ENCODE measurements around the gene TBC1D1. TPM values are rescaled to one million over a fixed set of nuclear protein-coding genes. Genes with fewer than 3 reads are reported as not detected.

TBC1D1 gene
- total RNA-seq, 2 experiments from 2014 or later, result 40.7 to 46.5 TPM

DNA sequence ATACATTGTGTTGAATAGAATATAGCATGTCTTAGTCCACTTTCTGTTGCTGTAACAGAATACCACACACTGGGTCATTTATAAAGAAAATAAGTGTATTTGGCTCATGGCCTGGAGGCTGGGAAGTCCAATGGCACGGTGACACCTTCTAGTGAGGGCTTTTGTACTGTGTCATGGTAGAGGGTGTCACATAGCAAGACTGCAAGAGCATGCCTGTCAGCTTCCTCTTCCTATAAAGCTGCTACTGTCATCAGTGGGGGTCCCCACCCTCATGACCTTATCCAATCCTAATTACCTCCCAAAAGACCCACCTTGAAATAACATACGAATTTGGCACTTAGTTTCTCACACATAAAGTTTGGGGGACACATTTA is 262.5 kb downstream of the TBC1D1 start:
- H3K27me3 ChIP-seq (ENCODE audit: control insufficient read depth in 1 of 2, insufficient read depth in 2 of 2, low read length in 2 of 2), result no peaks in the 10 kb centered on the region
- H3K9me3 Mint-ChIP-seq, result no peaks in the 10 kb centered on the region
- TF ChIP-seq, protein P1, sequence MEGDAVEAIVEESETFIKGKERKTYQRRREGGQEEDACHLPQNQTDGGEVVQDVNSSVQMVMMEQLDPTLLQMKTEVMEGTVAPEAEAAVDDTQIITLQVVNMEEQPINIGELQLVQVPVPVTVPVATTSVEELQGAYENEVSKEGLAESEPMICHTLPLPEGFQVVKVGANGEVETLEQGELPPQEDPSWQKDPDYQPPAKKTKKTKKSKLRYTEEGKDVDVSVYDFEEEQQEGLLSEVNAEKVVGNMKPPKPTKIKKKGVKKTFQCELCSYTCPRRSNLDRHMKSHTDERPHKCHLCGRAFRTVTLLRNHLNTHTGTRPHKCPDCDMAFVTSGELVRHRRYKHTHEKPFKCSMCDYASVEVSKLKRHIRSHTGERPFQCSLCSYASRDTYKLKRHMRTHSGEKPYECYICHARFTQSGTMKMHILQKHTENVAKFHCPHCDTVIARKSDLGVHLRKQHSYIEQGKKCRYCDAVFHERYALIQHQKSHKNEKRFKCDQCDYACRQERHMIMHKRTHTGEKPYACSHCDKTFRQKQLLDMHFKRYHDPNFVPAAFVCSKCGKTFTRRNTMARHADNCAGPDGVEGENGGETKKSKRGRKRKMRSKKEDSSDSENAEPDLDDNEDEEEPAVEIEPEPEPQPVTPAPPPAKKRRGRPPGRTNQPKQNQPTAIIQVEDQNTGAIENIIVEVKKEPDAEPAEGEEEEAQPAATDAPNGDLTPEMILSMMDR (IDR thresholded peaks at IDR 0.05), result no peak
- H3K4me1 ChIP-seq (ENCODE audit: insufficient read depth, low read length), result peaks cover 41% of the 10 kb centered on the region
- H3K27ac Mint-ChIP-seq, result no peak overlapping the region
- POLR2A ChIA-PET, result no interaction called here
- no peak overlapping the region for H3K4me3 Mint-ChIP-seq
- no peaks in the 10 kb centered on the region for H3K9me3 ChIP-seq (ENCODE audit: control insufficient read depth in 1 of 2, insufficient read depth in 1 of 2, low read length in 2 of 2)
- no peak overlapping the region for H3K4me3 ChIP-seq (ENCODE audit: low read length)
- H3K4me1 Mint-ChIP-seq (ENCODE audit: low read depth), result peaks cover 48% of the 10 kb centered on the region
- H3K27me3 Mint-ChIP-seq, result no peaks in the 10 kb centered on the region
- no peaks in the 10 kb centered on the region for H3K36me3 Mint-ChIP-seq (ENCODE audit: low read depth)
- no peak overlapping the region for H3K27ac ChIP-seq (ENCODE audit: low read depth in 1 of 2, low read length in 2 of 2)
- intact Hi-C loops (cut with DNase I, micrococcal nuclease), result no loop called here
- ATAC-seq (ENCODE audit: poor library complexity), result no peak
- DNase-seq, result peak in 2 of 14 experiments; percentile 22 to 31
- no peaks in the 10 kb centered on the region for H3K36me3 ChIP-seq (ENCODE audit: insufficient read depth, low read length)
- CTCF ChIA-PET, result interaction anchor here (1.1 to 2.0 kb wide), 2 partner anchors 26 to 41 kb away, joined by 3 to 5 read pairs; no protein-coding TSS in a partner anchor

GRCh38 chr4:38154252-38154651 is 263.4 kb downstream of the TBC1D1 start:
- H3K4me1 Mint-ChIP-seq (ENCODE audit: low read depth), result peaks cover 54% of the 10 kb centered on the region
- no peaks in the 10 kb centered on the region for H3K27me3 Mint-ChIP-seq
- POLR2A ChIA-PET, result interaction anchor here (1.8 kb wide), 1 partner anchor 23 kb away, joined by 8 read pairs; no protein-coding TSS in a partner anchor
- DNase-seq (peak in 2 of 14 experiments; percentile 8 to 20), ATAC-seq (ENCODE audit: poor library complexity) (no peak)
- no peaks in the 10 kb centered on the region for H3K36me3 Mint-ChIP-seq (ENCODE audit: low read depth)
- CTCF ChIA-PET, result interaction anchor here (1.1 to 2.0 kb wide), 2 partner anchors 25 to 42 kb away, joined by 3 to 5 read pairs; no protein-coding TSS in a partner anchor
- H3K4me3 ChIP-seq (ENCODE audit: low read length), result no peak overlapping the region
- H3K9me3 Mint-ChIP-seq, result no peaks in the 10 kb centered on the region
- TF ChIP-seq, protein P1 (IDR thresholded peaks at IDR 0.05), result no peak
- no peaks in the 10 kb centered on the region for H3K36me3 ChIP-seq (ENCODE audit: insufficient read depth, low read length)
- no peak overlapping the region for H3K27ac Mint-ChIP-seq
- peak overlapping the region; percentile 35 for H3K4me3 Mint-ChIP-seq
- no peak overlapping the region for H3K27ac ChIP-seq (ENCODE audit: low read depth in 1 of 2, low read length in 2 of 2)
- no peaks in the 10 kb centered on the region for H3K27me3 ChIP-seq (ENCODE audit: control insufficient read depth in 1 of 2, insufficient read depth in 2 of 2, low read length in 2 of 2)
- intact Hi-C loops (cut with DNase I, micrococcal nuclease), result loop anchor here in 1 of 2 experiments (2.0 kb wide), 1 partner anchor 23 kb away; no protein-coding TSS in a partner anchor
- no peaks in the 10 kb centered on the region for H3K9me3 ChIP-seq (ENCODE audit: control insufficient read depth in 1 of 2, insufficient read depth in 1 of 2, low read length in 2 of 2)
- H3K4me1 ChIP-seq (ENCODE audit: insufficient read depth, low read length), result peaks cover 41% of the 10 kb centered on the region

DNA sequence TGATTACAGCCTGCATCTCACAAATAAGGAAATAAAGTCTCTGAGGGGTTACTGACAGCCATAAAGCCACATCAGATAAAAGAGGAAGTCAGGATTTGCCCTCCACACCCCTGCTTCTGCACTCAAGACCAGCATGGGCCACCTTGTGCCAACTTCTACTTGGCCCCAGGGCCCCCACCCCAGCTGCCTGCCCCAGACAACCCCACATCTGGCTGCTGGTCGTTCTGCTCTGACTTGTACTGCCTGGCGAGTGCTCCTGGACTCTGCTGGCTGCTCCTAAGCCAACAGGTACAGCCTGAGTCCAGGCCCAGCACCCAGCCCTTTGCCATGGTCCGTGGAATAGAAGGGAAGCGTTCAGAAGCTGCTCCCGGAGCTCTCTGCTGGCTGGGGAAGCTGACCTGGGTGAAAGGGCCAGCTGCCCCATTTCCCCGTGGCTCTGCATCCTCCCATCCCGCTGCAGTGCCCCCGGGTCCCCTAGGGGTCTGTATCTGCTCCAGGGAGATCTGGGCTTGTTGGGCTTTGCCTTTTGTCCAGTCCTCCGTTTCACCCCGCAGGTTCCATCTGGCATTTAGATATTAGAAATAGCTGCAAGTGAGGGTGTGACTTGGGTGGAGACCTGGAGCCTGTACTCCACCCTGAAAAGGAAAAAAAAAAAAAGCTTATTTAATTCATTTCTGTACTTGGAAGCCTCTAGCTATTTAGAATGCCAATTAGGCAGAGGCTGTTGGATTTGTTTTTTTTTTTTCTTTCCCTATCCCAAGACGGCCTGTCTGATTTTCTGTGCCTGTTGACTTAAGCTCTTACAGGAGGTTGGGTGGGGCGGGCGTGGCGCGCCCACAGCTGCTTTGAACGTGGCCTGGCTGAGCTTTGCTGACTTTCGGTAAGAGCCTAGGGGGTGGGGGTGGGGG is 264.1 kb downstream of the TBC1D1 start:
- H3K4me1 ChIP-seq (ENCODE audit: insufficient read depth, low read length), result peaks cover 41% of the 10 kb centered on the region
- H3K4me3 Mint-ChIP-seq, result peak overlapping the region; percentile 35
- H3K36me3 Mint-ChIP-seq (ENCODE audit: low read depth), result no peaks in the 10 kb centered on the region
- no peak overlapping the region for H3K27ac ChIP-seq (ENCODE audit: low read depth in 1 of 2, low read length in 2 of 2)
- H3K9me3 Mint-ChIP-seq, result no peaks in the 10 kb centered on the region
- no peak overlapping the region for H3K27ac Mint-ChIP-seq
- peak in 11 of 14 experiments; percentile 13 to 50 (median 37) for DNase-seq
- peak; percentile 58 for ATAC-seq (ENCODE audit: poor library complexity)
- H3K36me3 ChIP-seq (ENCODE audit: insufficient read depth, low read length), result no peaks in the 10 kb centered on the region
- TF ChIP-seq, protein P1 (IDR thresholded peaks at IDR 0.05), result no peak
- CTCF ChIA-PET, result interaction anchor here (1.1 to 2.0 kb wide), 2 partner anchors 25 to 26 kb away, joined by 5 to 6 read pairs; no protein-coding TSS in a partner anchor
- POLR2A ChIA-PET, result interaction anchor here (0.6 to 1.8 kb wide), 7 partner anchors 19 to 576 kb away, joined by 3 to 8 read pairs (median 5); no protein-coding TSS in a partner anchor
- no peaks in the 10 kb centered on the region for H3K27me3 Mint-ChIP-seq
- intact Hi-C loops (cut with DNase I, micrococcal nuclease), result loop anchor here (2.0 to 5.0 kb wide), 2 partner anchors 24 to 33 kb away; no protein-coding TSS in a partner anchor
- peaks cover 60% of the 10 kb centered on the region for H3K4me1 Mint-ChIP-seq (ENCODE audit: low read depth)
- no peak overlapping the region for H3K4me3 ChIP-seq (ENCODE audit: low read length)
- H3K27me3 ChIP-seq (ENCODE audit: control insufficient read depth in 1 of 2, insufficient read depth in 2 of 2, low read length in 2 of 2), result no peaks in the 10 kb centered on the region
- H3K9me3 ChIP-seq (ENCODE audit: control insufficient read depth in 1 of 2, insufficient read depth in 1 of 2, low read length in 2 of 2), result no peaks in the 10 kb centered on the region

Data from CD4-positive, alpha-beta T cell (primary cell).